ENCODE measurements around the gene EHF.
A peak's percentile ranks its signal among the peaks of the same experiment; 100 is the strongest.

EHF gene

DNA sequence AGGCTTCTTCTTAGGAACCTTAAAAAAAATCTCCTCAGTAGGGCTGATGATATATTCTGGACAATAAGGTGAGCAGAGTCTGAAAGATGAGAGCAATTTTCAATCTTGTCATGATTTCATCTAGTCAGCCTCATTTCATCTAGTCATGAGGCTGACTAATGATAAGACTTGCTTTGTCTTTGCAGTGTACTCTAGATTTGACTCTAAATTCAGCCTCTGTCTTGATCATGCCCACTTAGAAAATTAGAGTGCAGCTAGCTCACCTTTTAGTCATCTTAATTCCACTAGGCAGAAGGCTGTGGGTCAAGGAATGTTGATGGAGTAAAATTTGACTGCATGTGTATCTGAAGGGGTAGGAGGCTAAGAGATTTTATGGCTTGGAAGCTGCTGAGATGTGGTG is 5.5 kb downstream of the EHF start:
- no peak for DNase-seq

GRCh38 chr11:34627197-34627596 is 6.3 kb downstream of the EHF start:
- peak; percentile 84 for DNase-seq

DNA sequence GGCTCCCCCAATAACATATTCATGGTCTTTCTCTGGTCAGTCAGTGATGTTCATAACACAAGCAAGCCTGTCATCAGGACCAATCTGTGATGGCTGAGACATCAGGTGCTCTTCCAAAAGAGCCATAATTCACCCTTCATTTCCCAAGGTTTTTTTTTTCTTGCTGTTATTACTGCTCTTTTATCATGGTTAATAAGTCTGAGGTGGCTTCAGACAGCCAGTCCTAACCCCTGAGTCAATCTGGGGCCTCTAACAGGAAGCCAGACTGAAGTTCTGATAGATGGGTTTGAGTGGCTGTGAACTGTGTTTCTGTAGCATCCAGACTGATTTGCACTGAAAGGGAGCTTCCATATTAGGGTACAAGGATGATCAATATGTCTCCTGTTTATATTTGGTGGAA is 8.8 kb downstream of the EHF start:
- DNase-seq, result no peak

GRCh38 chr11:34630544-34630943 is 9.7 kb downstream of the EHF start:
- DNase-seq, result no peak

GRCh38 chr11:34631297-34631696 is 10.4 kb downstream of the EHF start:
- no peak for DNase-seq

- DNase-seq, result no peak
These were observed 10.8 kb downstream of the EHF start for GRCh38 chr11:34631737-34632104.

DNA sequence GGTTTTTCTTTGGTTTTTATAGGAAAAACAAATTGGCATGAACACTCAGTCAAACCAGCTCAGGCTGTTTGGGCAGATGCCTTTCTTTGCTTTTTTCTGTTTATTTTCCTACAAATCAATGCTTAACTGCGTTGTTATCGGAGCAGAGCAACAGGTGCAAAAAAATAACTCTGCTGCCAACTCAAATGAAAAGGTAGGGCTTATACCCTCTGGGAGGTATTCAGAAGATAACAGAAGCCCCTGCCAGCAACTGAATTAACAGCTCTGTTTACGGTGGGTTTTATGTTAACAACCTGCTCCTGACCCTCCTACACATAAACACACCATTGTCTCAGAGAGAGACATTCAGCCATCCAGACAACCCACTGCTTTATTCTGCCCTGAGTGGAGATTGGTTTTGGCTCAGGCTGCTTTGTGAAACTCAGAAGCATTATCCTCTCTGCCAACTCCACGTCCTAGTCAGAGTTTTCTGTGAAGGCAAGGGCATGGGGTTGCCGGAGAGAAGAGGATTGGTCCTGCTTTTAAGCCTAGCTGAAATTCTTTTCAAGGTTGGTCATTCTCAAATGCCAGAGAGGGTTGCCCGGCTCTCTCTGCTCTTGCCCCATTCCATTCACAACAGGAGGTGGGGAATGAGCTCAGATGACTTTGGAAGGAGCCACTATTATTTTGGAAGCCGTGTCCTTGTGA is 11.4 kb downstream of the EHF start:
- peak; percentile 50 for DNase-seq

DNA sequence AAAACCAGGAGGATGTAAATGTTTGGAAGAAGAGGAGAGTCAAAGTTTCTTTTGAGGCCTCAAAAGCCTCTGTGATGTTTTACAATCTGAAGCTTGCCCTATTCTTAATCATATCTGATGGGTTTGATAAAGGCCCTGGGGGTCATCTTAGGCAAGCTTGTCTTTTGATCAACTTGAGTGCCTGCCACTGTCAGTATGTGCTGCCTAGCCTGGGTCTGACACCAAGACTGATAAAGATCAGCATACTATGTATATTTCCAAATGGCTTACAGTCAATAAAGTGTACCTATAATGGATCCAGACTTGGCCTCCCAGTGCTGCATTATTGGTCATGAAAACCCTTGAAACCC is 12.7 kb downstream of the EHF start:
- DNase-seq, result no peak

DNA sequence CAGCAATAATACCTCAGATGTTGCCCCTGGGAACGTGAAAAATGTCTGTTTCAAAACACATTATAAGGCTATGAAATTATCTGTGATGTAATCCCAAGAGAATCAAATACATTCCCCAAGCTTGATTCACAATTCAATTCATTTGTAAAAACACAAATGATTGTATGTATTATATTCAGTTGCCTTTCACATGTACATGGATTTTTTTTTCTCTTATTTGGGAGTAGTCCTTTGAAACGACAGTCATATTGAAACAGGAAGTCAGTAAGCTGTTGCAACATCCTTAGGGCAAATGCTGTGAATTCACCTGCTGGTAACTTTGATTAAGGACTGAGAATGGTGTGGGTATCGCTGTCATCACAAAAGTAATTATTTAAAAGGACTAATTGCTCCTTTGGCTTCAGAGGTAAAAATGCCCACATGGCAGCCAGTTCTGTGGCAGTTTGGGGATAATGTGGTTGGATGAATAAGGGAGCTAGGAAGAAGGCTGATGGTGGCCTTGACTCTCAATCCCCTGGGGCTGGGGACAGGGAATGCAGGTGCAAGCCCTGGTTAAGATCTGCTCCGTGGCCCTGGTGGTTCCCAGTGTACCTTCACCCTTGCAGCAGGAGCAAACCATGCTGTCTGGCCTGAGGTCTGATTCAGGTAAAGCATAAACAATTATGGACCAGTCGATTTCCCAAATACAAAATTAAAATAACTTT is 13.2 kb downstream of the EHF start:
- peak; percentile 71 for DNase-seq

- DNase-seq, result no peak
These were observed 13.8 kb downstream of the EHF start for GRCh38 chr11:34634694-34635062.

DNA sequence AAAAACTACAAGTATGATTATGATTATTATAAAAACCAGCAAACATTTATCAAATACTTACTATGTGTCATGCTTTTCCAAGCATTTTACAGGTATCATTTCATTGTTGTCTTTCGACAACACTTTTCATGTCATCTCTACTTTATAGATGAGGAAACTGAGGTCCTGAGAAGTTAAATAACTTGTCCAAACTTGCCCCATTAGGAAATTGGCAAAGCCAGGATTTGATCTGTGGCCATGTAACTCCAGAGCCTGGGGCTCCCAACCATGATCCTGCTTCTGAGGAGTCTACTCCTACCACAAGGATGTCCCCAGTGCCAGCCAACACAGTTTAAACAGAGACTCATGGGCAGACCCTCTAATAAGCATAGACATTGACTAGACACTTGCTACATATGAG is 15.2 kb downstream of the EHF start:
- no peak for DNase-seq

DNA sequence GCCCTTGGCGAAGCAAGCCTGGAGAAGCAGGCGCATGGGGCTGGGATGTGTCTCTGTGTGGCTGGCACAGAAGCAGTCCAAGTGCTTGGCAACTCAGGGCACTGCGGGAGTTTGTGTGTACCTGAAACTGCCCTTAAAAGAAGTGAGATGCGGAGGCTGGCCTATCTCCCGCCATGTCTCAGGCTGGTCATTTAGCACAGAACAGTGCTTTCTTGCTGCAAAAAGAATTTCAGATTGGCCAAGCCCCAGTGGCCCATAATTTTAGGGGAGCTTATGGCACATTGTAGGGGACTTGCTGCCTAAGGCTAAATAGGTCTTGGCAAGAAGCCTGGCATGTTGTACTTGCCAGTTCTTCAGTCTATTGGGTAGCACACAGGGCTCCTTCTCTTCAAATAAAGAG is 16.4 kb downstream of the EHF start:
- no peak for DNase-seq

DNA sequence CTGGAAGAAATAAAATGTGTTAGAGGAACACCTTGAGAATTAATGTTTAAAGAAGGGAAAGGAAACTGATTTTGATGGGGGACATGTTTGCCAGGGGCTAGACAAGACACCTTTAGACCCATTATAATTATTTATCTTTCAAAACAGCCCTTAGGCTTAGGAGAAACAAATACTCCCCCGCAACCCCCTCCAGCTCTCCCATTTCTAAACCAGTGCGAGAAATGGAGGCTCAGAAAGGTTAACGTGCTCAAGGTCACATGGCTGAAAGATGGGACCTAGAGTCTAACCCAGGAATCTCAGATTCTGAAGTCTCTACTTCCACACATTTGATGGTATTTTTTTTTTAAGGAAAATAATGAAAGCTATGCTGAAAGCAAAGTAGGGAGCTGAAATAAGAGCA is 18.0 kb downstream of the EHF start:
- DNase-seq, result no peak

DNA sequence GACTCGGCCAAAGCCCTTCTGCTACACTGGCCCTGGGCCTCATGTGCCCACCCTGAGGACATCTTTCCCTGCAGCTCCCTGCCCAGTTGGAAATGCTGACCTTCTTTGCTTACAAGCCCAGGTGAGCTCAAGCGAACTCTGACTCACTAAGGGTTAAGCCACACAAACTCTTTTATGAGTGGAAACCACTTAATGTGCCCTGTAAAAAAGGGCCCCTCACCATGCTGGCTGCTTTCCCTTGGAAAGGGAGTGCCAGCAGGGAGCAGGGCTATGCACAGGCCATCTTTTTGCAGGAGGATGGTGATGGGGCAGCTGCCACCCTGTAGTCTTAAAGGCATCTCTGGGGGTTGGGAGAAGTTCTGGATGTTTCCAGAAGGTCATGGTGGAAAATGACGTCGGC is 18.7 kb downstream of the EHF start:
- DNase-seq, result no peak

DNA sequence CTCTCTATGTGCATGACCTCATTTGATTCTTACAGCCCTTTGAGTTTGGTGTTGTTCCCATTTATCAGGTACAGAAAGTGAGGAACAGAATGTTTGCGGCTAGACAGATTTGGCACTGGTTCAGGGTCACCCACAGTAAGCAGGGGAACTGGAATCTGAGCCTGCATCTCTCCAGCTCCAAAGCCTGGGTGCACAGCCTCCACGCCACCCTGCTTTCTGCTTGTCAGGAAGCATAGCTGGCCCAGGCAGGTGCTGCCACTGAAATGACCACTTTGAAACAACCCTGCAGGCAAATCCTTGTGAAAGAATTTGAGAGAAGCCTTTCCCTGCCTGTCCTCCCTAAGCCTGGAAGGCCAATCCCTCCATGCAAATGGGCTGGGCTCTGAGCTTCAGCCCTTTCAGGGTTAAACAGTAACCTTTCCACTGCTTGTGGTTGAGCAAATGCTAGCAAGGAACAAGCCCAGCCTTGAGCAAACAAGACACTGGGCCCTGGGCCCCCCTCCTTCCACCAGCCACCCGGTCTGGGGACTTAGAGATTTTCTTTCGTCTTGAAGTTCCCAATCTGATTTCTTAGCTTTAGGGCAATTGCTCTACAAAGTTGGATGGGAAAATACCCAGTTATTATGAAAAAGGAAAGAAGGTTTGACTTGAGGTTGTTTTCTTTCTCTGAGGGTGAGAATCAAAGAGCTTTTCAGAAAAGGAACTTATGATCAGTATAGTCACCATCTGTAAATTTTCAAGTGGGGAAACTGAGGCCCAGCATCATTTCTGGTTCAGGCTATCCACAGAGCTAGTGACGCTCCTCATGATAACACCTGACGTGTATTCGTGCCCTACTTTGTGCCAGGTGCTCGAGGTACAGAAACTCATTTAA is 19.4 kb downstream of the EHF start:
- DNase-seq, result peak; percentile 86

- no peak for DNase-seq
These were observed 20.0 kb downstream of the EHF start for GRCh38 chr11:34640924-34641275.

DNA sequence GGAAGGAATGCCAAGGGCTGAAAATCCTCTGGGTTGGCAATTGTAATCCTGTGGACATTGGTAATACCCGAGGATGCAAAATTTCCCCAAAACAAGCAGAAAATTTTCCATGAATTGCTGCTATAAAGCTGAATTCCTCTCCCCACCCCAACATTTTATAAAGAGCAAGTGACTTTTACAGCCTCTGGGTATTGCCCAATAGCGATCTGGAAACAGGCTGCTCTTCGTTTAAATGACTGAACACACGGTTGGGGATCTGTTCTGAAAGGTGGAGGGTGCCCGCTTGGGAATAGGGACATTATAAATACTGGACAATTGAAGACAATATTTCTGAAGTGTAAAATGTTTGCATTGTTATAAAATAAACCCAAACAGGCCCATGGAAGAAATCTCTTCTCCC is 20.6 kb downstream of the EHF start:
- DNase-seq, result peak; percentile 50

- DNase-seq, result peak; percentile 65
These were observed 21.2 kb downstream of the EHF start for GRCh38 chr11:34642001-34642554.

DNA sequence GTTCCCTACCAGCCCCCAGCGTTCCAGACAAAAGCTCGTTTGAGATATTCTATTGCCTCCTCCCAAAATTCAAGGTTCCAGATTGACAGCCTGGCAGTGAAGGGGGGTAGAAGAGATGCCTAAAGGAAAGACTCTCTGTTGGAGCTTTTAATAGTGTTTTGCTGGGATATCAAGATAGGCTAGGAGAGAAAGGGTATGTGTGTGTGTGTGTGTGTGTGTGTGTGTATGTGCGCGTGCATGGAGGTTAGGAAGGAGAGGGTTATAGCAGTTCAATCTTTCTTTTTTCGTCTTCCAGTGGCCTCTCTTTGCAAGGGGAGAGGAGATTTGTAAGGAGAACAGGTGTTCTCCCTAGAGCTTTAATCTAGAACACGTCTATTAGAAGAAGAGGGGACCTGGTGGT is 22.0 kb downstream of the EHF start:
- no peak for DNase-seq

GRCh38 chr11:34643311-34643710 is 22.4 kb downstream of the EHF start:
- no peak for DNase-seq

- DNase-seq, result no peak
These were observed 23.0 kb downstream of the EHF start for GRCh38 chr11:34643846-34644245.

DNA sequence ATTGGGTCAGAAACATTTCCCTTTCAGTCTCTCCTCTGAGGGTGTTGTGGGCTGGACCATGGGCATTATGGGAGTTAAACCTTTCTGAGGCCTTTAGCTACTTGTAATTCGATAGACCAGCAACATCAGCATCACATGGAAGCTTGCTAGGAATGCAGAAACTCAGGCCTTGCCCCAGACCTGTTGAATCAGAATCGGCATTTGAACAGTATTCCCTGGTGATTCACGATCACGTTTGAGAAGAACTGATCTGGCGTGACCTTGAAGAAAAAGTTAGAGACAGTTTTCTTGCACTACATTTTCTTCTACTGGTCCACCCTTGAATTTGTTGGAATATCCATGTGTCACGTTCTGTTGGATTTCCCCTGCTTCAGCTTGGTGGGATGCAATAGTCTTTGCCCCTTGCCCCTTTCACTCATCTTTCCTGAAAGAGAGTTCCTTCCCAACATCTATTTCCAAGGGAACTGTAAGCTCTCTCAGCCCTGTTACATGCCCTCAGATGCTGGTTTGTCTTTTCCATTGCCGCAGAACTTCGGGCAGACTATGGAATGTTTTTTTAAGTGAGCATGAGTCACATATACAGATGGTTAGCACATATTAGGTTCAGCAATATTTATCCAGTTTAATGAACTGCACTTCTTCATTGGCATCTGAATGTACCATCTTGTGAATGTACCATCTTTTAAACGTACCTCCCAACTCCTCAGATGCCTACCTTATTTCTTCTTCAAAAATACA is 23.9 kb downstream of the EHF start:
- DNase-seq, result no peak

GRCh38 chr11:34646431-34646830 is 25.5 kb downstream of the EHF start:
- DNase-seq, result no peak
